Motor neuron (in vitro differentiated cells): ENCODE data around the gene PRKN. TPM values are rescaled to one million over a fixed set of nuclear protein-coding genes. Genes with fewer than 3 reads are reported as not detected.

Experiments
- ATAC-seq, 8 experiments: fragments of 200-7000 bp; cut with Tn5 transposase; replicated peaks in 6 of 8; 2 replicates each; pipeline ENCODE4 v1.8.0; 2021; ENCODE audit warnings: mild to moderate bottlenecking in 8 of 8, moderate library complexity in 8 of 8
- H3K27ac ChIP-seq, 2 donors: fragments of 250-450 bp; sonication (Bioruptor Pico); 2 replicates each; pipeline ENCODE4 v1.9.0; 2021; ENCODE audit warnings: antibody characterized with exemption in 2 of 2, mild to moderate bottlenecking in 2 of 2, moderate library complexity in 1 of 2
- H3K4me1 ChIP-seq, 2 donors: fragments of 250-450 bp; sonication (Bioruptor Pico); replicated peaks in 1 of 2; 2 replicates each; pipeline ENCODE4 v1.6.1; 2021; ENCODE audit warnings: antibody characterized with exemption in 2 of 2, mild to moderate bottlenecking in 2 of 2, moderate library complexity in 1 of 2
- H3K4me3 ChIP-seq, 5 donors: fragments of 250-450 bp; sonication (Bioruptor Pico); 2 replicates each; pipeline ENCODE4 v1.9.0; 2021; ENCODE audit warnings: antibody characterized with exemption in 5 of 5, mild to moderate bottlenecking in 5 of 5, moderate library complexity in 4 of 5
- WGBS, 10 experiments: fragments of 450-650 bp; shearing (Covaris generic); methylation state at CpG; one replicate each; pipeline ENCODE4 v1.0.0; 2022; 5-methylcytosine and 5-hydroxymethylcytosine counted together
- in situ Hi-C, 9 experiments: fragments of 400-800 bp; cut with MboI; loops; one replicate each; pipeline ENCODE4 v1.15.0; 2021; ENCODE audit warnings: low sequenced_read_pairs in 9 of 9, low pct_unique_long_range_greater_than_20kb in 2 of 9; ENCODE audit not compliant: unreplicated experiment in 9 of 9
- total RNA-seq, 8 experiments: library from RNA; unstranded; fragments of 300-600 nt; gene quantifications; 2 replicates each; pipeline versions ENCODE4 v1.2.3 to v1.2.4, GENCODE V29; 2022

PRKN gene
- total RNA-seq, 8 experiments from 2014 or later: 0.71 to 8.1 (median 2.9) TPM

DNA sequence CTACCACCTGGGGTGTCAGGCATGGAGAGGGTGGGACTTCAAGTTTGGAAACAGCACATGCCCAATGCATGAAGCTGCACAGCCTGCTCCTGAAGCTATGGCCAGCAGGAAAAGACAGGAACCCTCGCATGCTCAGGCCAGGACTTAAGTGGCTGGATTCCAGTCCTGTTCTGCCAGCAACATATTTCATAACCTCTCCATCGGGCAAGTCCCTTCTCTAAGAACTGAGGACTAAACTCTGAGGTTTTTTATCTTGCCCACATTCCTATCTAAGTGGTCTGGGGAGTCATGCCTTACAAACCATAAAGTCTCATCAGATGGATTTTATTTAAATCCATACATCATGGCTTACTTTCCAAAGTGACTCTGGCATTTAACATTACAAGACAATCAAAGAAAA, 1426.2 kb downstream of the PRKN start:
- no peak overlapping the region for H3K4me3 ChIP-seq
- 0 to 100% (median 38%) methylated on average over 1 to 2 of the region's 2 CpGs; no CpG with 5 or more reads in 4 of the 10 experiments for WGBS, 10 experiments
- no peaks in the 10 kb centered on the region for H3K4me1 ChIP-seq
- H3K27ac ChIP-seq: no peak overlapping the region
- no peak for ATAC-seq
- in situ Hi-C loops: no loop called here

DNA sequence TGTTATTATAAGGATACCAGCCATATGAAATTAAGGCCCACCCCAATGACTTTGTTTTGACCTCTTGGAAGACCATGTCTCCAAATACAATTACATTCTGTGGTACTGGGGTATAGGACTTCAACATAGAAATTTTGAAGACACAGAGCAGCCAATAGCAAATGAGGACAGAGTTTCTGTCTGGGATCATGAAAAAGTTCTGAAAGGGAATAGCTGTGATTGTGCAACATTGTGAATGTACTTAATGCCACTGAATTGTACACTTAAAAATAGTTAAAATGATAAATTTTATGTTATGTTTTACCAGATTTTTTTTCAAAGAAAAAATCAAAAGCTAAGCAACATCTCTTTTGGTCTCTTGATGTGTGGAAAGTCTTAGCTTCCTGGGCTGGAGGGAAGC, 1426.7 kb downstream of the PRKN start:
- Histone ChIP-seq H3K4me1 (no peaks in the 10 kb centered on the region), H3K27ac (no peak overlapping the region), H3K4me3 (no peak overlapping the region)
- in situ Hi-C loops: no loop called here
- ATAC-seq: no peak

DNA sequence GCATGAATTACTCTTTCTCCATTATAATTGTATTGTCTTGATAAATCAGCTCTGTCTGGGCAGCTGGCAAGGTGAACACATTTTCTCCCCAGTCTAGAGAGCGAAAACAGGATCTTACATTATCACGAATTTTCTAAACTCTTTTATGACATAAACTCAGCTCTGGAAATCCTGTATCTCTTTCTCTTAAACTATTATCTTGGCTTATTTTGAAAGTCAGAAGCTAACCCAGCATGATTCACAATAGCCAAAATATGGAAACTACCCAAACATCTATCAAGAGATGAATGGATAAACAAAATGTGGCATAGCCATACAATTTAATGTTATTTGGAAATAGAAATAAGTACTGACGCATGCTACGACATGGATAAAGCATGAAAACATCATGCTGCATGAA, 1427.8 kb downstream of the PRKN start:
- 57 to 95% (median 84%) methylated on average over 2 to 4 of the region's 4 CpGs for WGBS, 10 experiments
- in situ Hi-C loops: no loop called here
- no peaks in the 10 kb centered on the region for H3K4me1 ChIP-seq
- no peak overlapping the region for H3K27ac ChIP-seq
- ATAC-seq: no peak
- no peak overlapping the region for H3K4me3 ChIP-seq

Other genes with a start within 250 kb of the PRKN start
- gene PACRG, start 208 bp upstream of the PRKN start, total RNA-seq: 10 to 100 TPM in 3 of 8 experiments, 1 to 10 TPM in 2, not detected in 3; 4.7 to 47.9 (median 11.9) TPM